ENCODE measurements around the gene WDR81.
"Not testable (repeated sequence)": the region's sequence is repeated elsewhere in the genome, so short reads cannot be mapped to it uniquely, and the experiment has no call there.

Gene WDR81

DNA sequence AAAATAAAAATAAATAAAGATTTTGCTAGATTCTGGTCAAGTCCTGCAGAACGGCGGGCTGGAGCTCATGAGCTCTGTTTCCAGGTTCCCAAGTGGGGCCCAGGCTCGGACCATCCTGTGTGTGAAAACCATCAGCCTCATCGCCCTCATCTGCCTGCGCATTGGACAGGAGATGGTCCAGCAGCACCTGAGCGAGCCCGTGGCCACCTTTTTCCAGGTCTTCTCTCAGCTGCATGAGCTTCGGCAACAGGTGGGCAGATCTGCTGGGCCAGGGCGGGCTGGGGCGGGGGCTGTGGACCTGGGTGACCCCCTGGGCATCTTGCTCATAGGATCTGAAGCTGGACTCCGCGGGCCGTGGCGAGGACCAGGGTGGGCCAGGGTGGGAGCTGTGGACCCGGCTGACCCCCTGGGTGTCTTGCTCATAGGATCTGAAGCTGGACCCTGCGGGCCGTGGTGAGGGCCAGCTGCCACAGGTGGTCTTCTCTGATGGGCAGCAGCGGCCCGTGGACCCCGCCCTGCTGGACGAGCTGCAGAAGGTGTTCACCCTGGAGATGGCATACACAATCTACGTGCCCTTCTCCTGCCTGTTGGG lies 7.8 kb downstream of the WDR81 start:
- DNase-seq: no peak

GRCh38 chr17:1732833-1733321 lies 8.4 kb downstream of the WDR81 start:
- no peak for DNase-seq

DNA sequence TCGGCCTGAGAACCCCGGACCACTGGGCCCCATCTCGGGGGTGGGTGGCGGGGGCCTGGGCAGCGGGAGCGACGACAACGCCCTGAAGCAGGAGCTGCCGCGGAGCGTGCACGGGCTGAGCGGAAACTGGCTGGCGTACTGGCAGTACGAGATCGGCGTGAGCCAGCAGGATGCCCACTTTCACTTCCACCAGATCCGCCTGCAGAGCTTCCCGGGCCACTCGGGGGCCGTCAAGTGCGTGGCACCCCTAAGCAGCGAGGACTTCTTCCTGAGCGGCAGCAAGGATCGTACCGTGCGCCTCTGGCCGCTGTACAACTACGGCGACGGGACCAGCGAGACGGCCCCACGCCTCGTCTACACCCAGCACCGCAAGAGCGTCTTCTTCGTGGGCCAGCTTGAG lies 9.3 kb downstream of the WDR81 start:
- DNase-seq: no peak

GRCh38 chr17:1735418-1735817 lies 10.9 kb downstream of the WDR81 start:
- no peak for DNase-seq

- DNase-seq: no peak
Observed at GRCh38 chr17:1735834-1736347, 11.4 kb downstream of the WDR81 start.

DNA sequence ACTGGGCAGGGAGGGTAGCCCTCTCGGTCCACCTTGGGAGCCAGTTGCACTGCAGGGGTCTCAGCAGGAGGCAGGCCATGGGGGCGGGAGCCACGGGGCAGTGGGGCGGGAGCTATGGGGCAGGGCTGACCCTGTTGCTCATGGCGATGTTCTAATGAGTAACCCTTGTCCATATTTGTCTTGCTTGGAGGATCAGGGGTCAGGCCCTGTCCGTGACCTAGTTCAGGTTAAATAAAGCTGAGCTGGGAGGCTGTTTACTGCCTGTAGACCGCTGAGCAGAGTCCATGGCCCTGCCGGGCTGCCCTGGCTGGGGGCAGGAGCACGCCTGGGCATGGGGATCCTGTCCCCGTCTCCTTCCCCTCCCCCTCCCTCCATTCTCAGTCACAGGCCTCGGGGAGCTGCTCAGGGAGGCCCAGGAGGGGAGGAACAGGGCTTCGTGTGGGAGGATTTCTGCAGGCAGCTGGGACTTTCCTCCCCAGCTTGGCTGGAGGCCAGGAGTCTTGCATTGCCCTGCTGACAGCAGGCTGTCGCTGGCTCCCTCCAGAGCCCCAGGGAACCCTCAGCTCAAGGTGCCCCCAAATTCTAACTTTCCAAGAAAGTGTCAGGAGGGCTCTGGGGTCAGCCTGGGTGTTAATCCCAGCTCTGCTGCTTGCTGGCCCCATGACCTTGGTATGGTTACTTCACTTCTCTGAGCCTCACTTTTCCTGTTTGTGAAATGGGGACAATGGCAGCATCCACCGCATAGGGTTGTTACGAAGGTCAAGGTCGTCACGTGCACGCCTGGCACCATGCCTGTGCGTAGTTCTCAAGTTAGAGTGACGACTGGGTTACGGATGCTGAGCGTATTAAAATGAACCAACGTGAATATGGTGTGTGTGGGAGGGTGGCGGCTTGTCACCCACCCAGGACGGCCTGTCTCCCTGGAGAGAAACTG lies 12.1 kb downstream of the WDR81 start:
- DNase-seq: no peak

DNA sequence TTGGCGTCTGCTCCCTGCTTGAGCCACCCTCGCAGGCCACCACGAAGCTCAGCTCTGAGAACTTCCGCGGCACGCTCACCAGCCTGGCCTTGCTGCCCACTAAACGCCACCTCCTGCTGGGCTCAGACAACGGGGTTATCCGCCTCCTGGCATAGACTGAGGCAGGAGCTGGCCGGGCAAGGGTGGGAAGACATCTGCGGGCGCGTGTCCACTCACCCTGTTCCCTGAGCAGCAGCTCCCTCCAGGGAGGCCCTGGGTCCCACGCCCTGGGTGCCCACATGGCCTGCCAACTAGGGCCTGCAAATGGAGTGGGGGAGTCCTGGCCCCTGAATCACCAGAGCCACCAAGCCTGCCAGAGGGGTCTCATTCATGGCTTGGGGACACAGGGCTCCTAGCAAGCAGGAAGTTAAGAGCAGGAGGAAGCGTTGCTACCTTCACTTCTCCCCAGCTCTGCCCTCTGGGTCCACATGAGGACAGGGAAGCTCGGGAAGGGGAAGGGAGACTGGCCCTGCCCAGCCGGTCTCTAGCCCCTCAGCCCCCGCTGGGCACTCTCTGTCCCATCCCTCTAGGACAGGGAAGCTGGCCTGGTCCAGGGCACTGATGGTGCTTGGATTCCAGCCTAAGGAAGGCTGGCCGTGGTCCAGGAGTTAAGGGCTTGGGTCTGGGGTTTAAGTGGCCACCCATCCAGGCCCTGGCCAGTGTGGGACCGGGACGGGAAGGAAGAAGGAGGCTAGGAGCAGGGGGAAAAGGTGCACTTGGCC lies 13.2 kb downstream of the WDR81 start:
- no peak for DNase-seq

GRCh38 chr17:1741899-1742298 lies 17.4 kb downstream of the WDR81 start:
- not testable (repeated sequence) for DNase-seq

GRCh38 chr17:1742371-1743087 lies 18.0 kb downstream of the WDR81 start, which contains the start of gene SERPINF2:
Gene SERPINF2 (plus strand): TSS chr17:1742871. CDS start chr17:1744996, 2,125 bp downstream.
- DNase-seq: no peak

GRCh38 chr17:1743088-1743439 lies 18.6 kb downstream of the WDR81 start:
- DNase-seq: no peak

DNA sequence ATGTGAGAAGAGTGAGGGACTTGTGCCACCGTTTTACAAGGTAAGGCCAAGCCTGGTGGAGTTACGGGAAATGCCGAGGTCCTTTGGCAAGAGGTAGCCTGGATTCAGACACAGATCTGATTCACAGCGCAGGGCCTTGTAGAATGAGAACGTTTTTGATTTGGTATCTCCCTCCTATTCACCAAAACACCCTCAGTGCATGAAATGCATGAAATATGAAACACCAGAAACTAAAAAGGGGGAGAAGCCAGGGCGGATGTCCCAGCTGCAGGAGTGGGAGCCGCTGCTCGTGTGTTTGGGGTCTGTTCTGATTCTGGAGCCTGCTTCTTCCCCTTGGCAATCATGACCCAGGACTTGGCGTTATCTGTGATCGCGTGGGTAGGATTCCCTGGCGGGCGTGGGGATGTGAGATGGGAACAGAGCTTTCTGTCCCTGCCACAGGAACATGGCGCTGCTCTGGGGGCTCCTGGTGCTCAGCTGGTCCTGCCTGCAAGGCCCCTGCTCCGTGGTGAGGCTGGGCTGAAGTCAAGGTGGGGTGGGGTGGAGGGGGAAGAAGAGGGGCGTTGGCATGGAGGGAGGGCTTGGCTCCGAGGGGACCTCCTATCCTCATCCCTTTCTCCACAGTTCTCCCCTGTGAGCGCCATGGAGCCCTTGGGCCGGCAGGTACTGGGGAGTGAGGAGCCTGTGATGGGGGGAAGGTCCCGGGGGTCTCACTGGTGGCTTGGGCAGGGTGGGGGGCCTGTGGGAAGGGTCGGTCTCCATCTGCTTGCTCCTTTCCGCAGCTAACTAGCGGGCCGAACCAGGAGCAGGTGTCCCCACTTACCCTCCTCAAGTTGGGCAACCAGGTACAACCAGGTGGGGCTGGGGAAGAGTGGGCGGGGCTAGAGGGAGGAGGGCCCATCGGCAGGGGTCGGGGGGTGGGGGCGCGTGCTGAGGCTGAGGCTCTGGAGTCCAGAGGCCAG lies 20.3 kb downstream of the WDR81 start:
- no peak for DNase-seq

DNA sequence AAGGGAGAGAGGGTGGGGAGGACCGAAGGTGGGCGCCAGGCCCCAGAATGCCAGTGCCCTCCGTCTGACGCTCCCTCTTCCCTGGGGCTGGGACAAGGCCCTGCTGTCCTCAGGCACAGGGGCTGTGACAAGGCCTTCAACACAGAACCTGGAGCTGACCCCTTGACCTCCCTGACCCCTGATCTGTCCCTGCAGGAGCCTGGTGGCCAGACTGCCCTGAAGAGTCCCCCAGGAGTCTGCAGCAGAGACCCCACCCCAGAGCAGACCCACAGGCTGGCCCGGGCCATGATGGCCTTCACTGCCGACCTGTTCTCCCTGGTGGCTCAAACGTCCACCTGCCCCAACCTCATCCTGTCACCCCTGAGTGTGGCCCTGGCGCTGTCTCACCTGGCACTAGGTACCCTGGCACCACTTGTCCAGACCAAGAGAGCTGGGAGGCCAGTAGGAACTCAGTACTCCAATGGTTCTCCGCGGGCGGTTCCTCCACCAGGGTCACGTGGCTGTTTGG lies 21.1 kb downstream of the WDR81 start:
- no peak for DNase-seq

DNA sequence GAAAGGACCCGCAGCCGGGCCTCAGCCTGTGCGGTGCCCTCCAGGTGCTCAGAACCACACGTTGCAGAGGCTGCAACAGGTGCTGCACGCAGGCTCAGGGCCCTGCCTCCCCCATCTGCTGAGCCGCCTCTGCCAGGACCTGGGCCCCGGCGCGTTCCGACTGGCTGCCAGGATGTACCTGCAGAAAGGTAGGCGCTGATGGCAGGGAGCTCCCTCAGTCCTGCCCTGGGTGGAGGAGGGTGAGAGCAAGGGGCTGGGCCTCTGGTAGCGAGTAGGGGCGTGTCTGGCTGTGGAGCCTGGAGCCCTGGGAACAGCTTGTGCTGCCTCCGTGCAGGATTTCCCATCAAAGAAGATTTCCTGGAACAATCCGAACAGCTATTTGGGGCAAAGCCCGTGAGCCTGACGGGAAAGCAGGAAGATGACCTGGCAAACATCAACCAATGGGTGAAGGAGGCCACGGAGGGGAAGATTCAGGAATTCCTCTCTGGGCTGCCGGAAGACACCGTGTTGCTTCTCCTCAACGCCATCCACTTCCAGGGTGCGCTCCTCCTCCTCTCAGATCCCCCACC lies 22.6 kb downstream of the WDR81 start:
- DNase-seq: no peak

GRCh38 chr17:1750628-1751027 lies 26.1 kb downstream of the WDR81 start:
- DNase-seq: no peak

- no peak for DNase-seq
Observed at GRCh38 chr17:1752425-1753262, 28.1 kb downstream of the WDR81 start.

DNA sequence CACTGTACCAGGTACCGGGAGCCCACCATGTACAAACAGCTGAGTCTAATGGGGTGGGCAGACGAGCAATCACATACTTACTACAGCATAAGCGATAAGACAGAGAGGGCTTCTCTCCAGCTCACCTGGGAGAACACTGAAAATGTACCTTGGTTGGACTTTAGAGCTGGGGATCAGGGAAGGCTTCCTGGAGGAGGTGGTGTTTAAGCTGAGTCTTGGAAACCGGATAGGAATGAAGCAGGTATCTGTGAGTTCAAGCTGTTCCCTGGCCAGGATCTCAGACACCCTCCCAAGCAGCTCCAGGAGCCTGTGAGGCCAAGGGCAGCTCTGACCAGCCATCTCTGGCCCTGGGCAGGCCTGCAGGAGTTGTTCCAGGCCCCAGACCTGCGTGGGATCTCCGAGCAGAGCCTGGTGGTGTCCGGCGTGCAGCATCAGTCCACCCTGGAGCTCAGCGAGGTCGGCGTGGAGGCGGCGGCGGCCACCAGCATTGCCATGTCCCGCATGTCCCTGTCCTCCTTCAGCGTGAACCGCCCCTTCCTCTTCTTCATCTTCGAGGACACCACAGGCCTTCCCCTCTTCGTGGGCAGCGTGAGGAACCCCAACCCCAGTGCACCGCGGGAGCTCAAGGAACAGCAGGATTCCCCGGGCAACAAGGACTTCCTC lies 29.4 kb downstream of the WDR81 start:
- no peak for DNase-seq

- no peak for DNase-seq
Observed at GRCh38 chr17:1754430-1755112, 30.1 kb downstream of the WDR81 start.

- DNase-seq: peak; percentile 42
Observed at GRCh38 chr17:1755252-1755826, 30.8 kb downstream of the WDR81 start.

Measured in NCI-H1092 treated with DMSO at 0.1 percent for 48 hours (cell line).